Left lung (tissue), 10 donors: ENCODE results near the gene CDS2. TPM values are rescaled to one million over a fixed set of nuclear protein-coding genes. Genes with fewer than 3 reads are reported as not detected.

Experiments
- ATAC-seq: fragments of 200-7000 bp; cut with Tn5 transposase; one replicate; pipeline ENCODE4 v1.9.1; 2020; ENCODE audit warnings: moderate library complexity
- DNase-seq, 4 donors: peaks; one replicate each; pipeline ENCODE4 v3.0.0-alpha.2; 2013 to 2020
- H3K27ac ChIP-seq, 2 donors: fragments of 200-600 bp; sonication (generic) in 1 of 2; one replicate each; pipeline versions ENCODE4 v1.5.0 to v1.8.0; 2020 to 2021
- H3K27me3 ChIP-seq, 2 donors: fragments of 200-600 bp; sonication (generic) in 1 of 2; one replicate each; pipeline versions ENCODE4 v1.5.0 to v1.8.0; 2020 to 2021
- H3K36me3 ChIP-seq, 2 donors: fragments of 200-600 bp; sonication (generic) in 1 of 2; one replicate each; pipeline versions ENCODE4 v1.5.0 to v1.8.0; 2020 to 2021
- H3K4me1 ChIP-seq, 2 donors: fragments of 200-600 bp; one replicate each; pipeline ENCODE4 v1.8.0; 2021
- H3K4me3 ChIP-seq, 2 donors: fragments of 200-600 bp; sonication (generic) in 1 of 2; one replicate each; pipeline versions ENCODE4 v1.5.0 to v1.8.0; 2020 to 2021; ENCODE audit warnings: mild to moderate bottlenecking in 1 of 2
- H3K9me3 ChIP-seq, 2 donors: fragments of 200-600 bp; sonication (generic) in 1 of 2; one replicate each; pipeline versions ENCODE4 v1.5.0 to v1.8.0; 2020 to 2021
- CTCF ChIP-seq, 2 donors: fragments of 200-600 bp; sonication (generic) in 1 of 2; IDR thresholded peaks; one replicate each; pipeline versions ENCODE4 v1.5.0 to v1.8.0; 2021; ENCODE audit warnings: antibody characterized with exemption in 2 of 2
- intact Hi-C, 2 donors: fragments of 100-400 bp; cut with DNase I; formaldehyde crosslinking; loops; one replicate each; pipeline versions ENCODE4 v1.11.2 to v1.14.2; 2022
- polyA plus RNA-seq, 6 donors: library from polyadenylated mRNA; unstranded; fragments of 120-200 nt; gene quantifications; one replicate each; pipeline ENCODE4 v1.2.1, GENCODE V29; 2013; ENCODE audit not compliant: insufficient read length in 6 of 6
- total RNA-seq, 2 donors: library from RNA; stranded (reverse); fragmentation: NEBNext Ultra II Directional; extraction: Animal tissue kit (Norgen Biotek cat#: 25700); gene quantifications; one replicate each; pipeline ENCODE4 v1.2.1, GENCODE V29; 2021
- donor health status: DM: no; HTN: yes; CAD: no.
- donor health status: DM: no; HTN: no; CAD: no.

Gene CDS2
- total and polyA plus RNA-seq, 8 donors: 26.7 to 61.0 (median 30.4) TPM

DNA sequence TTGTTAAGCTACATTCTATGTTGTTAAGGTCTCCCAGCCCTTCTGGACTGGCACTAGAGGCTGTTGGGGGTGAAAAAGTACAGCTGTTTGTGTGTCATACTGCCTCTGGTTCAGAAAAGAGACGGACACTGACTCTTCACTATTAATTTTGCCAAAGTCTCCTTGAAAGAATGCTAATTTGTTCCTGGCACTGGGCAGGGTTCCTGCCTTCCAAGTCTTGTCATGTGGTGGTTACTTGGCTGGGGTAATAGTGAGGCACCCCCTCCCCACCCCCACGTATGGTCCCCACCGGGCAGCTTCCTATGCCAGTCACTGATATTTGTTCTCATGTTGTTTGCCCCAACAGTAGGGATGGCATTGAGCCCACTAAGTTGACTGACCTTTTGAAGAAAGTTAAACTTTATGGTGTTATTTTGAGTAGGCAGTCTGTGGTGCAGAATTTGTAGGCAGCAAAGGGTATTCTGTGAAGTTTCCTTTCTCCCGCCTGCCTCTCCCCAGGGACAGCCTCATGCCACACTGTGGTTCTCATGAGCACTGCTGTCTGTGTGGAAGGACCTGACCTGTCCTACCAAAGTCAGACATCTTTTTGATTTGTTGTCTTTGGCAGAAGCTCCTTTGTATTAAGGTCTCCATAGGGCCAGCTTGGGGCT, 8.7 kb downstream of the CDS2 start:
- no peak for DNase-seq
- no peak for ATAC-seq
- H3K4me3 ChIP-seq: no peak overlapping the region
- H3K4me1 ChIP-seq: peaks cover 9 to 25% of the 10 kb centered on the region in 2 donors
- H3K36me3 ChIP-seq: no peaks in the 10 kb centered on the region
- intact Hi-C loops: no loop called here
- no peak overlapping the region for H3K27ac ChIP-seq
- no peak for TF ChIP-seq CTCF (IDR thresholded peaks at IDR 0.05)
- no peaks in the 10 kb centered on the region for H3K9me3 ChIP-seq
- no peaks in the 10 kb centered on the region for H3K27me3 ChIP-seq

GRCh38 chr20:5136096-5136495, 9.3 kb downstream of the CDS2 start:
- no peak overlapping the region for H3K27ac ChIP-seq
- intact Hi-C loops: no loop called here
- no peak for ATAC-seq
- peaks cover 9 to 24% of the 10 kb centered on the region in 2 donors for H3K4me1 ChIP-seq
- no peak for DNase-seq
- H3K27me3 ChIP-seq: no peaks in the 10 kb centered on the region
- TF ChIP-seq CTCF (IDR thresholded peaks at IDR 0.05): no peak
- H3K4me3 ChIP-seq: no peak overlapping the region
- no peaks in the 10 kb centered on the region for H3K36me3 ChIP-seq
- H3K9me3 ChIP-seq: no peaks in the 10 kb centered on the region

DNA sequence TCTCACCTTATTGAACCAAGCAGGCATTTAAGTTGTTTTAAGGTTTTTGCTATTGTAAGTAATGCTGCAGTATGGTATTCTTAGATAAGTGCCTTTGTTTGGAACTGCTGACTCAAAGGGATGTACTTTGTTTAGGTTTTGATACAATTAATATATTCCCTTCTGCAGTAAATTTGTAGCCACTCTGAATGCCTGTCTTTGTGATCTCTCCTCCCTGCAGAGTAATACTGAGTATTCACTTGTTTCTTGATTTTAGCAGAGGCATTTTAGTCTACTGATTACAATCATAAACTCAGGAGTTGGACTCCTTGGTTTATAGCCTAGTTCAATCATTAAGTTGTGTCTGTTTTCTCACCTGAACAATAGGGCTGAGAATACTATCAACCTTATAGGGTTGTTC, 13.4 kb downstream of the CDS2 start:
- Histone ChIP-seq H3K4me3 (no peak overlapping the region), H3K4me1 (peaks cover 14 to 51% of the 10 kb centered on the region in 2 donors), H3K27me3 (no peaks in the 10 kb centered on the region), H3K9me3 (no peaks in the 10 kb centered on the region), H3K27ac (no peak overlapping the region), H3K36me3 (no peaks in the 10 kb centered on the region)
- TF ChIP-seq CTCF (IDR thresholded peaks at IDR 0.05): no peak
- DNase-seq (no peak), ATAC-seq (no peak)
- intact Hi-C loops: no loop called here

DNA sequence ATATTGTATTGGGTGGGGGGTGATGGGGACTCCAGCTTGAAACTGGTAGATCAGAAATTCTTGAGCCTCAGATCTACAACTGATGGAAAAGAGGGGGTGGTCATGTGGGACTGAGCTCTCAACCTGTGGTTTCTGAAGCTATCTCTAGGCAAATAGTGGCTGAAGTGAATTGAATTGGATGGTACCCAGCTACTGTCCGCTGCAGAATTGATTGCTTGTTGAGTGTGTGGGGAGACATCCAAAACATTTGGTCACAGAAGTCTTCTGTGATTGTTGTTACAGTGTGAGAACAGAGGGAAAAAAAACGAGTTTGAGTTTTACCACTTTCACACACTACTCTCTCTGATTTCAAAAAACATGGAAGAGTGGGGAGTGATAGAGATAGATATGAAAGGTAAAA, 14.8 kb downstream of the CDS2 start:
- H3K36me3 ChIP-seq: no peaks in the 10 kb centered on the region
- no peak for TF ChIP-seq CTCF (IDR thresholded peaks at IDR 0.05)
- H3K9me3 ChIP-seq: no peaks in the 10 kb centered on the region
- no peak for DNase-seq
- H3K4me1 ChIP-seq: peaks cover 6 to 61% of the 10 kb centered on the region in 2 donors
- H3K27me3 ChIP-seq: no peaks in the 10 kb centered on the region
- no peak for ATAC-seq
- intact Hi-C loops: no loop called here
- H3K4me3 ChIP-seq: no peak overlapping the region
- no peak overlapping the region for H3K27ac ChIP-seq

- Histone ChIP-seq H3K4me1 (peaks cover 6 to 82% of the 10 kb centered on the region in 2 donors), H3K36me3 (no peaks in the 10 kb centered on the region), H3K27me3 (no peaks in the 10 kb centered on the region), H3K9me3 (no peaks in the 10 kb centered on the region), H3K4me3 (no peak overlapping the region), H3K27ac (peak overlapping the region in 1 of 2 donors; percentile 83)
- no peak for DNase-seq
- no peak for ATAC-seq
- intact Hi-C loops: no loop called here
- TF ChIP-seq CTCF (IDR thresholded peaks at IDR 0.05): no peak
Observed at GRCh38 chr20:5143851-5144250, 17.0 kb downstream of the CDS2 start.
